Chondrocyte (in vitro differentiated cells): ENCODE results near the gene OLFML1. TPM values are rescaled to one million over a fixed set of nuclear protein-coding genes. Genes with fewer than 3 reads are reported as not detected.
A peak's percentile ranks its signal among the peaks of the same experiment; 100 is the strongest.
"Not testable (repeated sequence)": the region's sequence is repeated elsewhere in the genome, so short reads cannot be mapped to it uniquely, and the experiment has no call there.

Experiments
- DNase-seq: peaks from one replicate; pipeline ENCODE4 v3.0.0; 2021; ENCODE audit warnings: mixed read lengths, low spot score
- H3K27ac Mint-ChIP-seq: one replicate; pipeline ENCODE4 v1.8.0; 2021; ENCODE audit warnings: mild to moderate bottlenecking, moderate library complexity, mixed read lengths; ENCODE audit not compliant: unreplicated experiment
- H3K27me3 Mint-ChIP-seq: 2 replicates; pipeline ENCODE4 v1.8.0; 2021; ENCODE audit warnings: low read depth, mixed read lengths
- H3K36me3 Mint-ChIP-seq: 2 replicates; pipeline ENCODE4 v1.8.0; 2021; ENCODE audit warnings: low read depth, mixed read lengths
- H3K4me1 Mint-ChIP-seq: 2 replicates; pipeline ENCODE4 v1.8.0; 2021; ENCODE audit warnings: low read depth, mild to moderate bottlenecking, mixed read lengths
- H3K4me3 Mint-ChIP-seq: one replicate; pipeline ENCODE4 v1.8.0; 2021; ENCODE audit warnings: mild to moderate bottlenecking, moderate library complexity, mixed read lengths; ENCODE audit not compliant: unreplicated experiment
- H3K9me3 Mint-ChIP-seq: 2 replicates; pipeline ENCODE4 v1.8.0; 2021; ENCODE audit warnings: low read depth, mixed read lengths
- total RNA-seq: library from RNA; stranded (reverse); gene quantifications from 3 replicates; pipeline ENCODE4 v1.2.1, GENCODE V29; 2021
- TF ChIP-seq, protein P1 (sequence below): fragments of 200-600 bp; sonication (generic); IDR thresholded peaks from 2 replicates; pipeline ENCODE4 v1.5.0; 2021; ENCODE audit warnings: antibody characterized with exemption, mild to moderate bottlenecking, moderate library complexity

Gene OLFML1
- total RNA-seq, 1 donor from 2014 or later, result 12.3 TPM

DNA sequence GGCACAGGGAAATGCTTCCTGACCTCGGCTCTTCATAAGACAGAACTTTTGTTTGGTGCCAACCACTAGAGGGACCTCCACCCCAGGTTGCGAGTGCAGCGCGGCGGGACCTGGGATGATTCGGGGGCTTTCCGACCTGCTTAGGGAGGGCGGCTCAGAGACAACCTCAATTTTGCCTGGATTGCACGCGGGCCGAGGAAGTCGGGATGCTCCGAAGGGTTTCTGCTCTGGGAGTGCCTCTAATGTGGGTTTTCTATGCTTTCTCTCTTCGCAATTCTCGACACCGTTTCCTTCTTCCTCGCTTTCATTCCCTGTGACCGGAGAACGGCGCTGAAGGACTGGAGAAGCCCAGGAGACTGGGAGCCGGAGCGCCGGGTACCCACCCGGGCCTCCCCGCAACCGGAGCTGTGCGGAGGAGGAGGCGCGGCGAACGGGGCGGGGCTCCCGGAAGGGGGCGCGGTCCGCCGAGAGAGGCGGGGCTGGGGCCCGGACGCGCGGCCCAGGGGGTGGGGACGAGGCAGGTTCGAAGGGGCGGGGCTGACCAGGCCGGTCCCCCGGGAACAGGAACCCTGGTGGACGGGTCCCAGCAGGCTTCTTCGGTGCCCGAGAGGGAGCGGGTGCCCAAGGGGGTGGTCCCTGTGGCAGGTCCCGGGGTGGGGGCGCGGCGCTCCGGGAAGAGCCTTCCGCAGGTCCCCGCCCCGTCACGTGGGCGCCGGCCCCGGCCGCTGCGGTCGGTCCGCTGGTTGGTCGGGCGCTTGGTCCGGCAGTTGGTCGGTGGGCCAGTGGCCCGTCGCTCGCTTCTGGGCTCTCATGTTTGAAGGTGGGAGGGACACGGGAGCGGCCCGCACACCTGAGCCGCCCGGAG, 28.2 kb downstream of the OLFML1 start, which contains the start of gene PPFIBP2:
TSS of gene PPFIBP2 (plus strand) at position 766 of the 865 bp plus-strand sequence. CDS start 35,477 bp downstream, outside the sequence.
- peaks cover 23% of the 10 kb centered on the region for H3K4me1 Mint-ChIP-seq
- DNase-seq, result no peak
- H3K36me3 Mint-ChIP-seq, result no peaks in the 10 kb centered on the region
- H3K27ac Mint-ChIP-seq, result peak within 1 kb of the TSS; percentile 89
- H3K27me3 Mint-ChIP-seq, result peaks cover 3% of the 10 kb centered on the region
- H3K4me3 Mint-ChIP-seq, result peak within 1 kb of the TSS; percentile 85
- no peaks in the 10 kb centered on the region for H3K9me3 Mint-ChIP-seq
- TF ChIP-seq, protein P1, sequence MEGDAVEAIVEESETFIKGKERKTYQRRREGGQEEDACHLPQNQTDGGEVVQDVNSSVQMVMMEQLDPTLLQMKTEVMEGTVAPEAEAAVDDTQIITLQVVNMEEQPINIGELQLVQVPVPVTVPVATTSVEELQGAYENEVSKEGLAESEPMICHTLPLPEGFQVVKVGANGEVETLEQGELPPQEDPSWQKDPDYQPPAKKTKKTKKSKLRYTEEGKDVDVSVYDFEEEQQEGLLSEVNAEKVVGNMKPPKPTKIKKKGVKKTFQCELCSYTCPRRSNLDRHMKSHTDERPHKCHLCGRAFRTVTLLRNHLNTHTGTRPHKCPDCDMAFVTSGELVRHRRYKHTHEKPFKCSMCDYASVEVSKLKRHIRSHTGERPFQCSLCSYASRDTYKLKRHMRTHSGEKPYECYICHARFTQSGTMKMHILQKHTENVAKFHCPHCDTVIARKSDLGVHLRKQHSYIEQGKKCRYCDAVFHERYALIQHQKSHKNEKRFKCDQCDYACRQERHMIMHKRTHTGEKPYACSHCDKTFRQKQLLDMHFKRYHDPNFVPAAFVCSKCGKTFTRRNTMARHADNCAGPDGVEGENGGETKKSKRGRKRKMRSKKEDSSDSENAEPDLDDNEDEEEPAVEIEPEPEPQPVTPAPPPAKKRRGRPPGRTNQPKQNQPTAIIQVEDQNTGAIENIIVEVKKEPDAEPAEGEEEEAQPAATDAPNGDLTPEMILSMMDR, result peak; percentile 91

DNA sequence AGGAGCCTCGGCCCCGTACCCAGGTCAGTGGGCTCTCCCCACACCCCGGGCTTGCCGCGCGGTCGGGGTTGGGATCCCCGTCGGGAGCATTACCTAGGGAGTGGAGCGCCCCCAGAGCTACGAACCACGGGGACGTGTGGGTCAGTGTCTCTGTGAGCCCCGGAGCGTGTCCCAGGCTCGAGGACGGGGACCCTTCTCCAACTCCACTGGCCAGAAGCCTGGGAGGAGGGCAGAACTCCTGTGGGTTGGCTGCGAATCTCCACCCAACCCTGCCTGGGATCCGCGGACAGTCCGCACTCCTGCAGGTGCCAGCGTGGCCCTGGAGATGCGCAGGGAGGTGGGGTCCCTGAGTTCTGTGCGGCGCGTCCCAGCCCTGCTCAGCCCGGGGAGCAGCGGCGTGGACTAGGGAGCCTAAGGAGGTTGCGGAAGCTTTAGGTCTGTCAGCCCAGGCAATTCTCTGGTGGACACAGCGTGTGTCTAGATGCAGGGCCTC, 28.8 kb downstream of the OLFML1 start:
- Mint-ChIP-seq H3K27ac (no peak overlapping the region), H3K27me3 (peaks cover 3% of the 10 kb centered on the region), H3K9me3 (no peaks in the 10 kb centered on the region), H3K4me1 (peaks cover 23% of the 10 kb centered on the region), H3K36me3 (no peaks in the 10 kb centered on the region), H3K4me3 (peak overlapping the region; percentile 85)
- no peak for DNase-seq
- TF ChIP-seq, protein P1, result no peak

GRCh38 chr11:7515447-7515886, 30.2 kb downstream of the OLFML1 start:
- Mint-ChIP-seq H3K4me3 (no peak overlapping the region), H3K36me3 (no peaks in the 10 kb centered on the region), H3K27me3 (peaks cover 3% of the 10 kb centered on the region), H3K4me1 (peaks cover 23% of the 10 kb centered on the region), H3K27ac (no peak overlapping the region), H3K9me3 (no peaks in the 10 kb centered on the region)
- DNase-seq, result no peak
- TF ChIP-seq, protein P1, result no peak

- TF ChIP-seq, protein P1, result no peak
Observed at GRCh38 chr11:7516475-7516874, 31.2 kb downstream of the OLFML1 start.

GRCh38 chr11:7517743-7518142, 32.4 kb downstream of the OLFML1 start:
- not testable (repeated sequence) for H3K27me3 Mint-ChIP-seq, H3K4me1 Mint-ChIP-seq, H3K36me3 Mint-ChIP-seq, DNase-seq, H3K9me3 Mint-ChIP-seq, H3K4me3 Mint-ChIP-seq, H3K27ac Mint-ChIP-seq

More at GRCh38 chr11:7516475-7516874, 31.2 kb downstream of the OLFML1 start:
- Mint-ChIP-seq H3K27ac (no peak overlapping the region), H3K27me3 (peaks cover 3% of the 10 kb centered on the region), H3K36me3 (no peaks in the 10 kb centered on the region), H3K4me3 (no peak overlapping the region), H3K4me1 (peaks cover 19% of the 10 kb centered on the region), H3K9me3 (no peaks in the 10 kb centered on the region)
- no peak for DNase-seq
